ENCODE results near the gene NUDCD3.

NUDCD3 gene

GRCh38 chr7:44396931-44397545 is 93.4 kb downstream of the NUDCD3 start:
- no peaks in the 10 kb centered on the region for H3K4me1 ChIP-seq
- no peaks in the 10 kb centered on the region for H3K9me3 ChIP-seq
- intact Hi-C loops (cut with DNase I; ENCODE audit: low total_unique reads) = no loop called here
- no peak overlapping the region for H3K4me3 ChIP-seq
- H3K27ac ChIP-seq = no peak overlapping the region
- peaks cover 3 to 48% (median 26%) of the 10 kb centered on the region in 3 donors for H3K36me3 ChIP-seq
- no peak for TF ChIP-seq CTCF (IDR thresholded peaks at IDR 0.05)
- DNase-seq = peak in 1 of 2 donors; percentile 41
- H3K27me3 ChIP-seq = no peaks in the 10 kb centered on the region

GRCh38 chr7:44396496-44396895 is 94.0 kb downstream of the NUDCD3 start:
- TF ChIP-seq CTCF (IDR thresholded peaks at IDR 0.05) = no peak
- no peaks in the 10 kb centered on the region for H3K4me1 ChIP-seq
- no peak overlapping the region for H3K27ac ChIP-seq
- H3K4me3 ChIP-seq = no peak overlapping the region
- no peaks in the 10 kb centered on the region for H3K27me3 ChIP-seq
- intact Hi-C loops (cut with DNase I; ENCODE audit: low total_unique reads) = no loop called here
- DNase-seq = no peak
- H3K36me3 ChIP-seq = peaks cover 7 to 48% (median 28%) of the 10 kb centered on the region in 3 donors
- H3K9me3 ChIP-seq = no peaks in the 10 kb centered on the region

- Histone ChIP-seq H3K36me3 (peaks cover 13 to 51% (median 38%) of the 10 kb centered on the region in 3 donors), H3K4me1 (no peaks in the 10 kb centered on the region), H3K27me3 (no peaks in the 10 kb centered on the region), H3K4me3 (no peak overlapping the region), H3K27ac (no peak overlapping the region), H3K9me3 (no peaks in the 10 kb centered on the region)
- TF ChIP-seq CTCF (IDR thresholded peaks at IDR 0.05) = no peak
- DNase-seq = no peak
- intact Hi-C loops (cut with DNase I; ENCODE audit: low total_unique reads) = no loop called here
These were observed 95.4 kb downstream of the NUDCD3 start for GRCh38 chr7:44395067-44395466.

- peak in 1 of 2 donors; percentile 34 for DNase-seq
- no peaks in the 10 kb centered on the region for H3K9me3 ChIP-seq
- peaks cover 17 to 52% (median 42%) of the 10 kb centered on the region in 3 donors for H3K36me3 ChIP-seq
- no peak for TF ChIP-seq CTCF (IDR thresholded peaks at IDR 0.05)
- no peaks in the 10 kb centered on the region for H3K27me3 ChIP-seq
- no peaks in the 10 kb centered on the region for H3K4me1 ChIP-seq
- intact Hi-C loops (cut with DNase I; ENCODE audit: low total_unique reads) = no loop called here
- H3K4me3 ChIP-seq = no peak overlapping the region
- H3K27ac ChIP-seq = no peak overlapping the region
These were observed 95.8 kb downstream of the NUDCD3 start for GRCh38 chr7:44394636-44395035.

- Histone ChIP-seq H3K27ac (no peak overlapping the region), H3K4me1 (no peaks in the 10 kb centered on the region), H3K9me3 (no peaks in the 10 kb centered on the region), H3K36me3 (peaks cover 21 to 58% (median 46%) of the 10 kb centered on the region in 3 donors), H3K4me3 (no peak overlapping the region), H3K27me3 (no peaks in the 10 kb centered on the region)
- DNase-seq = no peak
- TF ChIP-seq CTCF (IDR thresholded peaks at IDR 0.05) = no peak
- intact Hi-C loops (cut with DNase I; ENCODE audit: low total_unique reads) = no loop called here
These were observed 96.4 kb downstream of the NUDCD3 start for GRCh38 chr7:44394112-44394447.

Data from tibial artery (tissue), 4 donors.